BJ (cell line): ENCODE measurements around the gene TSR3. TPM values are rescaled to one million over a fixed set of nuclear protein-coding genes. Genes with fewer than 3 reads are reported as not detected.

Experiments
- CTCF ChIA-PET: fragments of 350-600 bp; formaldehyde crosslinking; extraction: SDS; loops from one replicate; lab custom pipeline; 2021; ENCODE audit warnings: antibody characterized with exemption, inconsistent platforms; lab: Yijun Ruan, JAX
- POLR2A ChIA-PET: fragments of 300-600 bp; sonication (Branson Sonifier 250); formaldehyde crosslinking; extraction: SDS; loops from one replicate; lab custom pipeline; 2021; ENCODE audit warnings: antibody characterized with exemption; lab: Charles Lee
- DNase-seq: peaks from one replicate; pipeline ENCODE4 v3.0.0-alpha.2; 2011; ENCODE audit warnings: low read depth
- H3K27me3 ChIP-seq: 2 replicates; pipeline ENCODE4 v1.6.0; 2011; ENCODE audit warnings: low read length; ENCODE audit not compliant: control insufficient read depth, insufficient read depth
- H3K36me3 ChIP-seq: 2 replicates; pipeline ENCODE4 v1.5.1; 2011; ENCODE audit warnings: low read length; ENCODE audit not compliant: control insufficient read depth, insufficient read depth
- H3K4me3 ChIP-seq: 2 replicates; pipeline ENCODE4 v1.5.1; 2011; ENCODE audit warnings: low read depth, mild to moderate bottlenecking, control low read depth, low read length
- CTCF ChIP-seq: IDR thresholded peaks from 2 replicates; pipeline ENCODE4 v1.5.1; 2011; ENCODE audit warnings: low read depth, mild to moderate bottlenecking, control low read depth, inconsistent platforms, low read length, moderate library complexity; ENCODE audit not compliant: insufficient read depth
- polyA plus RNA-seq: library from polyadenylated mRNA; depleted of rRNA; stranded (reverse); fragments of >200 nt; gene quantifications from 2 replicates; pipeline ENCODE4 v1.2.3, GENCODE V29; 2011

TSR3 gene
- polyA plus RNA-seq, 1 experiment: 52.3 TPM

GRCh38 chr16:1326946-1327618 is 24.6 kb downstream of the TSR3 start:
- Histone ChIP-seq H3K36me3 (peaks cover 14% of the 10 kb centered on the region), H3K27me3 (peaks cover 5% of the 10 kb centered on the region), H3K4me3 (no peak overlapping the region)
- POLR2A ChIA-PET: no interaction called here
- no peak for DNase-seq
- CTCF ChIA-PET: interaction anchor here (1.1 kb wide), 1 partner anchor 11 kb away, joined by 3 read pairs; no protein-coding TSS in a partner anchor
- TF ChIP-seq CTCF: no peak

- no peak for TF ChIP-seq CTCF
- Histone ChIP-seq H3K27me3 (no peaks in the 10 kb centered on the region), H3K4me3 (no peak overlapping the region), H3K36me3 (peaks cover 19% of the 10 kb centered on the region)
- ChIA-PET POLR2A (no interaction called here), CTCF (interaction anchor here (1.1 kb wide), 1 partner anchor 10 kb away, joined by 3 read pairs; no protein-coding TSS in a partner anchor)
- DNase-seq: no peak
Observed at GRCh38 chr16:1326391-1326790, 25.3 kb downstream of the TSR3 start.

- H3K4me3 ChIP-seq: no peak overlapping the region
- ChIA-PET POLR2A (no interaction called here), CTCF (interaction anchor here (1.1 kb wide), 1 partner anchor 10 kb away, joined by 3 read pairs; no protein-coding TSS in a partner anchor)
- TF ChIP-seq CTCF: no peak
- H3K36me3 ChIP-seq: peaks cover 22% of the 10 kb centered on the region
- H3K27me3 ChIP-seq: no peaks in the 10 kb centered on the region
- DNase-seq: no peak
Observed at GRCh38 chr16:1325673-1326371, 25.9 kb downstream of the TSR3 start.

GRCh38 chr16:1325261-1325660 is 26.4 kb downstream of the TSR3 start:
- Histone ChIP-seq H3K4me3 (no peak overlapping the region), H3K27me3 (no peaks in the 10 kb centered on the region), H3K36me3 (peaks cover 25% of the 10 kb centered on the region)
- no peak for TF ChIP-seq CTCF
- POLR2A ChIA-PET: no interaction called here
- CTCF ChIA-PET: no interaction called here
- no peak for DNase-seq

GRCh38 chr16:1324286-1324826 is 27.3 kb downstream of the TSR3 start:
- Histone ChIP-seq H3K36me3 (peaks cover 34% of the 10 kb centered on the region), H3K27me3 (no peaks in the 10 kb centered on the region), H3K4me3 (no peak overlapping the region)
- DNase-seq: no peak
- POLR2A ChIA-PET: no interaction called here
- CTCF ChIA-PET: no interaction called here
- no peak for TF ChIP-seq CTCF
